Tibial nerve (tissue), 3 donors: Measurements from ENCODE around the gene SOHLH2.

Experiments
- POLR2A ChIP-seq, 2 donors: fragments of 450-650 bp; IDR thresholded peaks; one replicate each; pipeline ENCODE4 v1.6.1; 2017; ENCODE audit warnings: antibody characterized with exemption in 2 of 2, mild to moderate bottlenecking in 2 of 2, moderate library complexity in 2 of 2
- TF ChIP-seq, protein P1 (sequence below), 5 experiments: fragments of 200-600 bp in 3 of 5; fragments of 450-650 bp in 2 of 5; sonication (generic) in 3 of 5; IDR thresholded peaks; one replicate each; pipeline ENCODE4 v1.5.1; 2016 to 2019; ENCODE audit warnings: antibody characterized with exemption in 5 of 5, mild to moderate bottlenecking in 3 of 5, moderate library complexity in 2 of 5

DNA sequence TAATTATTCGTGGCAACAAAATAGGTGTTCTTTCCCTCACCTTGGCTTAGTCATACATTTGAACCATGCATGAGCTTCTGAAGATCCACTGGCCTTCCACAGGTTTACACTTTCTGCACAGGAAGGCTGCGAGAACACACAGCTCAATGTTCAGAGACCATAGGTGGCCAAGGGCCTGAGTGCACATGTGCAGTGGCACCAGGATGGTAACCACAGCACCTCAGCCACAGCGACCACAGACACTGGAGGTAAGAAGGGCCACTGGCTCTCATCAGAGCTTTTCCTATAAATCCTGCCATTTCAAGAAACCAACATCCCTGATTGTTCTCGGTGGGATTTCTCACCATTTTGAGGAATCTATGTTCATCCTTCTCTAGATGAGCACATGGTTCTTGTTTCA lies 84.8 kb downstream of the SOHLH2 start:
- TF ChIP-seq, protein P1, sequence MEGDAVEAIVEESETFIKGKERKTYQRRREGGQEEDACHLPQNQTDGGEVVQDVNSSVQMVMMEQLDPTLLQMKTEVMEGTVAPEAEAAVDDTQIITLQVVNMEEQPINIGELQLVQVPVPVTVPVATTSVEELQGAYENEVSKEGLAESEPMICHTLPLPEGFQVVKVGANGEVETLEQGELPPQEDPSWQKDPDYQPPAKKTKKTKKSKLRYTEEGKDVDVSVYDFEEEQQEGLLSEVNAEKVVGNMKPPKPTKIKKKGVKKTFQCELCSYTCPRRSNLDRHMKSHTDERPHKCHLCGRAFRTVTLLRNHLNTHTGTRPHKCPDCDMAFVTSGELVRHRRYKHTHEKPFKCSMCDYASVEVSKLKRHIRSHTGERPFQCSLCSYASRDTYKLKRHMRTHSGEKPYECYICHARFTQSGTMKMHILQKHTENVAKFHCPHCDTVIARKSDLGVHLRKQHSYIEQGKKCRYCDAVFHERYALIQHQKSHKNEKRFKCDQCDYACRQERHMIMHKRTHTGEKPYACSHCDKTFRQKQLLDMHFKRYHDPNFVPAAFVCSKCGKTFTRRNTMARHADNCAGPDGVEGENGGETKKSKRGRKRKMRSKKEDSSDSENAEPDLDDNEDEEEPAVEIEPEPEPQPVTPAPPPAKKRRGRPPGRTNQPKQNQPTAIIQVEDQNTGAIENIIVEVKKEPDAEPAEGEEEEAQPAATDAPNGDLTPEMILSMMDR (IDR thresholded peaks at IDR 0.05), result no peak
- no peak for TF ChIP-seq POLR2A (IDR thresholded peaks at IDR 0.05)
